IMR-90 (cell line): ENCODE measurements around the gene PLD1. TPM values are rescaled to one million over a fixed set of nuclear protein-coding genes. Genes with fewer than 3 reads are reported as not detected.

Experiments used
- ATAC-seq: fragments of 200-7000 bp; cut with Tn5 transposase; 2 replicates; pipeline ENCODE4 v1.9.1; 2020; ENCODE audit warnings: low read depth, mild to moderate bottlenecking, moderate library complexity
- BruUV-seq: library from RNA; stranded (reverse); fragments of 400-500 nt; replicated peaks from 2 replicates; lab custom pipeline; 2021; lab: Mats Ljungman, UMichigan
- CTCF ChIA-PET: fragments of 300-600 bp; formaldehyde crosslinking; extraction: SDS; loops from one replicate; lab custom pipeline; 2021; ENCODE audit warnings: antibody characterized with exemption; lab: Yijun Ruan, JAX
- POLR2A ChIA-PET: fragments of 300-600 bp; sonication (Branson Sonifier 250); formaldehyde crosslinking; loops from one replicate; lab custom pipeline; 2022; ENCODE audit warnings: antibody characterized with exemption; ENCODE audit not compliant: unreplicated experiment; lab: Charles Lee
- DNase-seq: peaks from one replicate; pipeline ENCODE4 v3.0.0; 2013
- H2AFZ ChIP-seq: replicated peaks from 2 replicates; pipeline ENCODE3; 2013; ENCODE audit warnings: low read length, mild to moderate bottlenecking; ENCODE audit not compliant: poor library complexity
- H2AK5ac ChIP-seq: 2 replicates; pipeline ENCODE4 v1.6.1; 2013; ENCODE audit warnings: low read depth, low read length, inconsistent platforms
- H2AK9ac ChIP-seq: replicated peaks from 2 replicates; pipeline ENCODE3; 2013; ENCODE audit warnings: mild to moderate bottlenecking, low read depth, low read length, moderate library complexity; ENCODE audit not compliant: poor library complexity
- H2BK120ac ChIP-seq: 2 replicates; pipeline ENCODE4 v1.6.1; 2013; ENCODE audit warnings: low read depth, low read length, inconsistent platforms
- H2BK15ac ChIP-seq: 3 replicates; pipeline ENCODE4 v1.6.1; 2013; ENCODE audit warnings: low read depth, low read length, inconsistent platforms
- H2BK20ac ChIP-seq: 2 replicates; pipeline ENCODE4 v1.6.1; 2013; ENCODE audit warnings: low read depth, mild to moderate bottlenecking, inconsistent platforms, low read length, moderate library complexity
- H2BK5ac ChIP-seq: 2 replicates; pipeline ENCODE4 v1.6.1; 2013; ENCODE audit warnings: mild to moderate bottlenecking, low read depth, low read length, inconsistent platforms; ENCODE audit not compliant: poor library complexity, severe bottlenecking
- H3K14ac ChIP-seq: replicated peaks from 2 replicates; pipeline ENCODE4 v1.6.1; 2013; ENCODE audit warnings: low read depth, low read length, inconsistent platforms
- H3K18ac ChIP-seq: 2 replicates; pipeline ENCODE4 v1.6.1; 2013; ENCODE audit warnings: low read depth, low read length, control low read depth
- H3K23ac ChIP-seq: 2 replicates; pipeline ENCODE4 v1.6.1; 2013; ENCODE audit warnings: low read depth, low read length, inconsistent platforms
- H3K27ac ChIP-seq: 2 replicates; pipeline ENCODE4 v1.5.1; 2013; ENCODE audit warnings: mild to moderate bottlenecking, control low read depth, low read length; ENCODE audit not compliant: insufficient read depth
- H3K27me3 ChIP-seq: 2 replicates; pipeline ENCODE4 v1.6.1; 2013; ENCODE audit warnings: low read length; ENCODE audit not compliant: control insufficient read depth, insufficient read depth
- H3K36me3 ChIP-seq: 2 replicates; pipeline ENCODE4 v1.6.1; 2013; ENCODE audit warnings: low read length, mixed read lengths; ENCODE audit not compliant: control insufficient read depth, insufficient read depth
- H3K4ac ChIP-seq: 2 replicates; pipeline ENCODE4 v1.6.1; 2013; ENCODE audit warnings: low read depth, low read length, inconsistent platforms
- H3K4me1 ChIP-seq: 2 replicates; pipeline ENCODE4 v1.6.1; 2013; ENCODE audit warnings: low read length, mixed read lengths; ENCODE audit not compliant: control insufficient read depth, insufficient read depth
- H3K4me2 ChIP-seq: 2 replicates; pipeline ENCODE4 v1.6.1; 2013; ENCODE audit warnings: low read depth, mild to moderate bottlenecking, control low read depth, low read length, moderate library complexity
- H3K4me3 ChIP-seq: 2 replicates; pipeline ENCODE4 v1.5.1; 2013; ENCODE audit warnings: low read depth, mild to moderate bottlenecking, control low read depth, low read length, moderate library complexity; ENCODE audit not compliant: insufficient read depth
- H3K56ac ChIP-seq: 2 replicates; pipeline ENCODE4 v1.6.1; 2013; ENCODE audit warnings: low read length, inconsistent platforms; ENCODE audit not compliant: insufficient read depth; ENCODE audit errors: extremely low read depth
- H3K79me1 ChIP-seq, 2 experiments: 2 replicates each; pipeline ENCODE4 v1.6.1; 2013; ENCODE audit warnings: low read length in 2 of 2, inconsistent platforms in 1 of 2, low read depth in 1 of 2
- H3K9ac ChIP-seq: 2 replicates; pipeline ENCODE4 v1.6.1; 2013; ENCODE audit warnings: low read depth, low read length, control low read depth
- H3K9me1 ChIP-seq: 2 replicates; pipeline ENCODE4 v1.6.1; 2013; ENCODE audit warnings: low read length, inconsistent platforms; ENCODE audit not compliant: insufficient read depth
- H3K9me3 ChIP-seq: 2 replicates; pipeline ENCODE4 v1.6.1; 2013; ENCODE audit warnings: low read length; ENCODE audit not compliant: control insufficient read depth, insufficient read depth
- H4K20me1 ChIP-seq: 2 replicates; pipeline ENCODE4 v1.6.1; 2013; ENCODE audit warnings: low read length, inconsistent platforms; ENCODE audit not compliant: insufficient read depth
- H4K5ac ChIP-seq: 2 replicates; pipeline ENCODE4 v1.6.1; 2013; ENCODE audit warnings: mild to moderate bottlenecking, low read depth, low read length, control low read depth
- H4K8ac ChIP-seq, 2 experiments: 2 replicates each; pipeline ENCODE4 v1.6.1; 2013; ENCODE audit warnings: low read depth in 2 of 2, low read length in 2 of 2, control low read depth in 1 of 2, inconsistent platforms in 1 of 2
- H4K91ac ChIP-seq: 2 replicates; pipeline ENCODE4 v1.6.1; 2013; ENCODE audit warnings: low read depth, low read length, inconsistent platforms; ENCODE audit not compliant: insufficient read depth
- CEBPB ChIP-seq: IDR thresholded peaks from 2 replicates; pipeline ENCODE4 v1.6.1; 2012; ENCODE audit warnings: low read depth, low read length, improper control_type of control experiment
- CHD1 ChIP-seq: IDR thresholded peaks from 2 replicates; pipeline ENCODE4 v1.6.1; 2012; ENCODE audit warnings: low read depth, low read length, improper control_type of control experiment
- CTCF ChIP-seq: conservative IDR thresholded peaks from 2 replicates; pipeline ENCODE4 v1.5.1; 2012; ENCODE audit warnings: mild to moderate bottlenecking, low read depth, low read length, improper control_type of control experiment
- ELK1 ChIP-seq: fragments of 150-350 bp; IDR thresholded peaks from 2 replicates; pipeline ENCODE4 v1.6.1; 2016; ENCODE audit warnings: low read depth, mild to moderate bottlenecking, low read length, moderate library complexity, borderline replicate concordance
- FOS ChIP-seq: fragments of 150-350 bp; IDR thresholded peaks from 2 replicates; pipeline ENCODE4 v1.6.1; 2016; ENCODE audit warnings: low read depth, low read length
- MAFK ChIP-seq: IDR thresholded peaks from 2 replicates; pipeline ENCODE4 v1.6.1; 2012; ENCODE audit warnings: low read depth, low read length, improper control_type of control experiment
- RCOR1 ChIP-seq: IDR thresholded peaks from 2 replicates; pipeline ENCODE4 v1.6.1; 2012; ENCODE audit warnings: mild to moderate bottlenecking, low read length, improper control_type of control experiment; ENCODE audit not compliant: insufficient replicate concordance
- SMC3 ChIP-seq: fragments of 150-350 bp; IDR thresholded peaks from 2 replicates; pipeline ENCODE4 v1.6.1; 2016; ENCODE audit warnings: low read depth, mild to moderate bottlenecking, antibody characterized with exemption, low read length, moderate library complexity
- WGBS, 2 experiments: methylation state at CpG; one replicate each; pipeline versions ENCODE4 v1.1.5 to v1.1.7; 2013; ENCODE audit warnings: missing lambda C conversion rate in 2 of 2; ENCODE audit not compliant: insufficient read length in 1 of 2; ENCODE audit errors: extremely low coverage in 2 of 2; 5-methylcytosine and 5-hydroxymethylcytosine counted together
- dilution Hi-C: fragments of 300-500 bp; cut with HindIII; formaldehyde crosslinking; loops from one replicate; pipeline ENCODE4 v1.14.3; 2018; ENCODE audit warnings: low sequenced_read_pairs; ENCODE audit not compliant: unreplicated experiment
- in situ Hi-C: fragments of 300-500 bp; cut with MboI; formaldehyde crosslinking; loops from 3 replicates; pipeline ENCODE4 v1.14.3; 2019; ENCODE audit warnings: low sequenced_read_pairs, inconsistent platforms, mixed read lengths
- intact Hi-C: fragments of 100-400 bp; cut with micrococcal nuclease; formaldehyde crosslinking; loops from 2 replicates; pipeline ENCODE4 v1.10.0; 2022
- polyA plus RNA-seq, 3 experiments: library from polyadenylated mRNA; depleted of rRNA; stranded (reverse); fragments of >200 nt; gene quantifications; 2 replicates each; pipeline ENCODE4 v1.2.3, GENCODE V29; 2012; ENCODE audit warnings: low replicate concordance in 1 of 3
- total RNA-seq: library from RNA; depleted of rRNA; stranded (reverse); fragments of >200 nt; gene quantifications from 2 replicates; pipeline ENCODE4 v1.2.3, GENCODE V29; 2012

The PLD1 gene
- total and polyA plus RNA-seq, 2 of the 4 experiments (the other 2 are of a cell fraction) = 3.3 to 9.7 TPM

GRCh38 chr3:171704814-171705213 is 105.5 kb downstream of the PLD1 start:
- intact Hi-C loops (loop anchor here (1.0 kb wide), 1 partner anchor 67 kb away; no protein-coding TSS in a partner anchor), dilution Hi-C loops (no loop called here), in situ Hi-C loops (no loop called here)
- Histone ChIP-seq H3K4me2 (no peak overlapping the region), H3K14ac (no peak overlapping the region), H4K5ac (no peak overlapping the region), H3K9me3 (peaks cover 2% of the 10 kb centered on the region; the same call in 1 of the 2 replicates), H3K36me3 (peaks cover 2% of the 10 kb centered on the region; the same call in 1 of the 2 replicates), H3K27ac (no peak overlapping the region), H4K8ac (no peak overlapping the region), H3K79me1 (no peaks in the 10 kb centered on the region), H3K9me1 (no peaks in the 10 kb centered on the region), H2AK5ac (no peak overlapping the region), H2BK20ac (no peak overlapping the region), H3K4ac (no peak overlapping the region), H3K18ac (no peak overlapping the region), H2AFZ (no peak overlapping the region), H4K91ac (no peak overlapping the region), H2AK9ac (no peak overlapping the region), H3K23ac (no peak overlapping the region), H4K20me1 (no peaks in the 10 kb centered on the region), H3K4me3 (no peak overlapping the region), H2BK120ac (no peak overlapping the region), H3K27me3 (no peaks in the 10 kb centered on the region), H2BK5ac (no peak overlapping the region), H3K4me1 (no peaks in the 10 kb centered on the region), H2BK15ac (no peak overlapping the region), H3K56ac (no peak overlapping the region), H3K9ac (no peak overlapping the region)
- DNase-seq (no peak), ATAC-seq (no peak)
- 94% methylated on average over 5 of the region's 8 CpGs; no CpG with 5 or more reads in 1 of the 2 experiments for WGBS, 2 experiments
- CTCF ChIA-PET = interaction anchor here (1.5 kb wide), 1 partner anchor 68 kb away, joined by 5 read pairs; no protein-coding TSS in a partner anchor
- BruUV-seq = no TSS peak
- POLR2A ChIA-PET = interaction anchor here (0.6 kb wide), 1 partner anchor 27 kb away, joined by 3 read pairs; no protein-coding TSS in a partner anchor
- TF ChIP-seq ELK1 (no peak), MAFK (no peak), CHD1 (no peak), CTCF (no peak), SMC3 (no peak), CEBPB (no peak), FOS (no peak), RCOR1 (no peak)
